WTC11 (cell line): ENCODE measurements around the gene FAM161B. TPM values are rescaled to one million over a fixed set of nuclear protein-coding genes. Genes with fewer than 3 reads are reported as not detected.

Experiments used
- ATAC-seq: fragments of 200-7000 bp; cut with Tn5 transposase; 2 replicates; pipeline ENCODE4 v1.10.0; 2021; ENCODE audit warnings: mild to moderate bottlenecking, moderate library complexity
- CTCF ChIA-PET: fragments of 300-600 bp; sonication (Branson Sonifier 250); formaldehyde crosslinking; loops from one replicate; lab custom pipeline; 2021; ENCODE audit warnings: antibody characterized with exemption; lab: Charles Lee
- POLR2A ChIA-PET: fragments of 350-600 bp; sonication (Branson Sonifier 250); formaldehyde crosslinking; loops from one replicate; lab custom pipeline; 2021; ENCODE audit warnings: antibody characterized with exemption; lab: Charles Lee
- DNase-seq: peaks from one replicate; pipeline ENCODE4 v3.0.0; 2021; ENCODE audit warnings: low spot score
- H3K27ac Mint-ChIP-seq: 2 replicates; pipeline ENCODE4 v1.8.0; 2021; ENCODE audit warnings: mixed read lengths
- H3K27me3 Mint-ChIP-seq: 2 replicates; pipeline ENCODE4 v1.8.0; 2021; ENCODE audit warnings: low read depth, mild to moderate bottlenecking, moderate library complexity, mixed read lengths
- H3K36me3 Mint-ChIP-seq: 2 replicates; pipeline ENCODE4 v1.8.0; 2021; ENCODE audit warnings: mixed read lengths
- H3K4me1 Mint-ChIP-seq: 2 replicates; pipeline ENCODE4 v1.8.0; 2022; ENCODE audit warnings: mixed read lengths
- H3K4me3 Mint-ChIP-seq: 2 replicates; pipeline ENCODE4 v1.8.0; 2021; ENCODE audit warnings: mild to moderate bottlenecking, moderate library complexity, mixed read lengths
- H3K9me3 Mint-ChIP-seq: 2 replicates; pipeline ENCODE4 v1.8.0; 2021; ENCODE audit warnings: mixed read lengths
- AFF4 ChIP-seq: sonication (generic); formaldehyde crosslinking; IDR thresholded peaks from 2 replicates; pipeline ENCODE4 v1.8.1; 2023; ENCODE audit warnings: mild to moderate bottlenecking, missing genetic modification reagents, borderline replicate concordance
- ATF1 ChIP-seq: sonication (generic); formaldehyde crosslinking; IDR thresholded peaks from 2 replicates; pipeline ENCODE4 v1.8.1; 2023; ENCODE audit warnings: mild to moderate bottlenecking, moderate library complexity, missing genetic modification reagents
- CBFB ChIP-seq: sonication (generic); formaldehyde crosslinking; IDR thresholded peaks from 2 replicates; pipeline ENCODE4 v1.8.1; 2022; ENCODE audit warnings: mild to moderate bottlenecking, low read depth, missing genetic modification reagents
- E2F1 ChIP-seq: sonication (generic); formaldehyde crosslinking; IDR thresholded peaks from 2 replicates; pipeline ENCODE4 v1.8.0; 2022; ENCODE audit warnings: mild to moderate bottlenecking, missing genetic modification reagents
- E2F4 ChIP-seq: sonication (generic); formaldehyde crosslinking; IDR thresholded peaks from 2 replicates; pipeline ENCODE4 v1.8.1; 2022; ENCODE audit warnings: low read depth, mild to moderate bottlenecking, moderate library complexity, missing genetic modification reagents, borderline replicate concordance
- E2F5 ChIP-seq: sonication (generic); formaldehyde crosslinking; IDR thresholded peaks from 2 replicates; pipeline ENCODE4 v1.8.1; 2022; ENCODE audit warnings: mild to moderate bottlenecking, moderate library complexity, missing genetic modification reagents
- ETV6 ChIP-seq: sonication (generic); formaldehyde crosslinking; IDR thresholded peaks from 2 replicates; pipeline ENCODE4 v1.8.1; 2022; ENCODE audit warnings: mild to moderate bottlenecking, missing genetic modification reagents
- FOXP1 ChIP-seq: sonication (generic); formaldehyde crosslinking; IDR thresholded peaks from 2 replicates; pipeline ENCODE4 v1.8.0; 2022; ENCODE audit warnings: missing genetic modification reagents, mild to moderate bottlenecking, moderate library complexity, borderline replicate concordance
- FOXP4 ChIP-seq: sonication (generic); formaldehyde crosslinking; IDR thresholded peaks from 2 replicates; pipeline ENCODE4 v1.8.0; 2022; ENCODE audit warnings: mild to moderate bottlenecking, missing genetic modification reagents
- GABPB1 ChIP-seq: sonication (generic); formaldehyde crosslinking; IDR thresholded peaks from 2 replicates; pipeline ENCODE4 v1.8.1; 2023; ENCODE audit warnings: mild to moderate bottlenecking, missing genetic modification reagents
- GTF2I ChIP-seq: fragments of 250-450 bp; sonication (Bioruptor Pico); conservative IDR thresholded peaks from 2 replicates; pipeline ENCODE4 v1.4.0; 2021; ENCODE audit warnings: mild to moderate bottlenecking
- SMAD4 ChIP-seq: sonication (generic); formaldehyde crosslinking; IDR thresholded peaks from 2 replicates; pipeline ENCODE4 v1.8.0; 2022; ENCODE audit warnings: mild to moderate bottlenecking, missing genetic modification reagents
- USF1 ChIP-seq: sonication (generic); formaldehyde crosslinking; IDR thresholded peaks from 2 replicates; pipeline ENCODE4 v1.8.0; 2022; ENCODE audit warnings: mild to moderate bottlenecking, missing genetic modification reagents
- USF2 ChIP-seq: sonication (generic); formaldehyde crosslinking; IDR thresholded peaks from 2 replicates; pipeline ENCODE4 v1.8.1; 2023; ENCODE audit warnings: mild to moderate bottlenecking, missing genetic modification reagents, moderate library complexity
- ZNF138 ChIP-seq: sonication (generic); formaldehyde crosslinking; conservative IDR thresholded peaks from 2 replicates; pipeline ENCODE4 v1.8.1; 2022; ENCODE audit warnings: mild to moderate bottlenecking, moderate library complexity, missing genetic modification reagents
- ZNF532 ChIP-seq: fragments of 250-450 bp; sonication (Bioruptor Pico); IDR thresholded peaks from 2 replicates; pipeline ENCODE4 v1.9.0; 2021; ENCODE audit warnings: mild to moderate bottlenecking, borderline replicate concordance
- ZNF671 ChIP-seq: fragments of 250-450 bp; sonication (Bioruptor Pico); IDR thresholded peaks from 2 replicates; pipeline ENCODE4 v1.8.0; 2021; ENCODE audit warnings: mild to moderate bottlenecking
- total RNA-seq: library from RNA; stranded (reverse); gene quantifications from 3 replicates; pipeline ENCODE4 v1.2.3, GENCODE V29; 2021

The FAM161B gene
- total RNA-seq, 1 experiment from 2014 or later, result 0.26 TPM

GRCh38 chr14:73887318-73887616 lies 62.6 kb downstream of the FAM161B start (continued):
- no peak for TF ChIP-seq GTF2I (CRISPR knock-in tag)
- no peak for TF ChIP-seq USF1
- no peak for TF ChIP-seq AFF4
- TF ChIP-seq ZNF532 (CRISPR knock-in tag), result no peak
- TF ChIP-seq, all 79 proteins: peak for 0

- H3K4me3 Mint-ChIP-seq, result peak within 1 kb of the TSS; percentile 88
- no peaks in the 10 kb centered on the region for H3K27me3 Mint-ChIP-seq
- peaks cover 20% of the 10 kb centered on the region for H3K4me1 Mint-ChIP-seq
- ATAC-seq, result peak; percentile 93
- peak; percentile 82 for DNase-seq
- CTCF ChIA-PET, result interaction anchor here (0.6 to 2.2 kb wide), 8 partner anchors 9 to 254 kb away, joined by 3 to 9 read pairs (median 3); partner anchors contain the start of gene PTGR2
- H3K27ac Mint-ChIP-seq, result peak within 1 kb of the TSS; percentile 97
- POLR2A ChIA-PET, result interaction anchor here (0.6 to 1.6 kb wide), 7 partner anchors 35 to 827 kb away, joined by 3 to 10 read pairs (median 4); partner anchors contain the start of genes COQ6, FAM161B and PTGR2
- H3K36me3 Mint-ChIP-seq, result peaks cover 7% of the 10 kb centered on the region
- no peaks in the 10 kb centered on the region for H3K9me3 Mint-ChIP-seq
- TF ChIP-seq CBFB (CRISPR knock-in tag), result 0 out of 2 replicates have a peak, but pooled peaks have one; percentile 76
- TF ChIP-seq ZNF671, result no peak
- TF ChIP-seq GABPB1 (CRISPR knock-in tag), result peak; percentile 61
- peak; percentile 66; the same call in 1 of the 2 replicates for TF ChIP-seq E2F5 (CRISPR knock-in tag)
- TF ChIP-seq ATF1, result no peak; the same call in 1 of the 2 replicates
- TF ChIP-seq FOXP4, result 0 out of 2 replicates have a peak, but pooled peaks have one; percentile 66
- TF ChIP-seq ETV6, result peak; percentile 100
- no peak; the same call in 1 of the 2 replicates for TF ChIP-seq E2F1
- no peak for TF ChIP-seq E2F4
- TF ChIP-seq SMAD4 (CRISPR knock-in tag), result no peak
- TF ChIP-seq USF1, result peak; percentile 44; the same call in 1 of the 2 replicates
- TF ChIP-seq USF2, result peak; percentile 32; the same call in 1 of the 2 replicates
- 0 out of 2 replicates have a peak, but pooled peaks have one; percentile 62 for TF ChIP-seq ZNF138 (CRISPR knock-in tag)
- TF ChIP-seq FOXP1 (CRISPR knock-in tag), result peak; percentile 77
Observed at GRCh38 chr14:73886449-73887317, 63.2 kb downstream of the FAM161B start, which contains the start of gene ZNF410. TSS of gene ZNF410 (plus strand) at chr14:73886859. CDS start at chr14:73892176, 5,317 bp downstream.
